Liver (tissue), 9 donors: ENCODE results near the gene SHROOM1. TPM values are rescaled to one million over a fixed set of nuclear protein-coding genes. Genes with fewer than 3 reads are reported as not detected.
"Not testable (repeated sequence)": the region's sequence is repeated elsewhere in the genome, so short reads cannot be mapped to it uniquely, and the experiment has no call there.

Experiments
- DNase-seq: peaks from one replicate; pipeline ENCODE4 v3.0.0-alpha.2; 2017; ENCODE audit warnings: low spot score
- H3K27ac ChIP-seq, 2 donors: one replicate each; pipeline ENCODE4 v1.7.0; 2013; ENCODE audit warnings: inconsistent platforms in 2 of 2, low read length in 2 of 2, control low read depth in 1 of 2, low read depth in 1 of 2, mild to moderate bottlenecking in 1 of 2
- H3K27me3 ChIP-seq, 4 donors: one replicate each; pipeline versions ENCODE4 v1.6.1 to v1.7.0; 2013; ENCODE audit warnings: low read length in 3 of 4, inconsistent platforms in 1 of 4, mild to moderate bottlenecking in 1 of 4, moderate library complexity in 1 of 4; ENCODE audit not compliant: control insufficient read depth in 4 of 4, insufficient read depth in 4 of 4
- H3K36me3 ChIP-seq, 4 donors: one replicate each; pipeline versions ENCODE4 v1.6.1 to v1.7.0; 2013; ENCODE audit warnings: low read length in 3 of 4, mild to moderate bottlenecking in 3 of 4, low read depth in 1 of 4, moderate library complexity in 1 of 4; ENCODE audit not compliant: control insufficient read depth in 4 of 4, insufficient read depth in 3 of 4
- H3K4me1 ChIP-seq, 4 donors: one replicate each; pipeline versions ENCODE4 v1.6.1 to v1.7.0; 2013; ENCODE audit warnings: low read length in 3 of 4, mild to moderate bottlenecking in 3 of 4, moderate library complexity in 1 of 4; ENCODE audit not compliant: control insufficient read depth in 4 of 4, insufficient read depth in 4 of 4
- H3K4me3 ChIP-seq, 3 donors: one replicate each; pipeline versions ENCODE4 v1.6.1 to v1.7.0; 2013; ENCODE audit warnings: low read length in 3 of 3, control low read depth in 1 of 3, low read depth in 1 of 3, mild to moderate bottlenecking in 1 of 3
- H3K9ac ChIP-seq, 2 donors: one replicate each; pipeline ENCODE4 v1.7.0; 2013; ENCODE audit warnings: low read length in 2 of 2, mild to moderate bottlenecking in 2 of 2, moderate library complexity in 2 of 2, control low read depth in 1 of 2, low read depth in 1 of 2
- H3K9me3 ChIP-seq, 4 donors: one replicate each; pipeline versions ENCODE4 v1.6.1 to v1.7.0; 2013; ENCODE audit warnings: low read length in 3 of 4; ENCODE audit not compliant: control insufficient read depth in 4 of 4
- EGR1 ChIP-seq, 2 donors: IDR thresholded peaks; 2 replicates each; pipeline ENCODE4 v1.6.1; 2016 to 2018; ENCODE audit warnings: antibody characterized with exemption in 2 of 2, low read depth in 2 of 2
- FOXA1 ChIP-seq: IDR thresholded peaks from 2 replicates; pipeline ENCODE4 v1.6.1; 2016; ENCODE audit warnings: antibody characterized with exemption
- FOXA2 ChIP-seq: IDR thresholded peaks from 2 replicates; pipeline ENCODE4 v1.6.1; 2016; ENCODE audit warnings: antibody characterized with exemption
- GABPA ChIP-seq, 2 donors: IDR thresholded peaks in 1 of 2; conservative IDR thresholded peaks in 1 of 2; 2 replicates each; pipeline ENCODE4 v1.6.1; 2016; ENCODE audit warnings: antibody characterized with exemption in 2 of 2, mild to moderate bottlenecking in 1 of 2, moderate library complexity in 1 of 2
- HNF4A ChIP-seq, 2 donors: conservative IDR thresholded peaks; 2 replicates each; pipeline ENCODE4 v1.6.1; 2016; ENCODE audit warnings: antibody characterized with exemption in 2 of 2, mild to moderate bottlenecking in 2 of 2
- HNF4G ChIP-seq: IDR thresholded peaks from 2 replicates; pipeline ENCODE4 v1.6.1; 2016; ENCODE audit warnings: antibody characterized with exemption
- JUND ChIP-seq, 2 donors: IDR thresholded peaks; 2 replicates each; pipeline ENCODE4 v1.6.1; 2016; ENCODE audit warnings: antibody characterized with exemption in 2 of 2
- MAX ChIP-seq: IDR thresholded peaks from 2 replicates; pipeline ENCODE4 v1.6.1; 2016; ENCODE audit warnings: antibody characterized with exemption
- RAD21 ChIP-seq, 2 donors: IDR thresholded peaks; 2 replicates each; pipeline ENCODE4 v1.6.1; 2016; ENCODE audit warnings: antibody characterized with exemption in 2 of 2, mild to moderate bottlenecking in 2 of 2
- RXRA ChIP-seq, 2 donors: IDR thresholded peaks; 2 replicates each; pipeline ENCODE4 v1.6.1; 2017 to 2018; ENCODE audit warnings: antibody characterized with exemption in 2 of 2, mild to moderate bottlenecking in 1 of 2
- SP1 ChIP-seq: IDR thresholded peaks from 2 replicates; pipeline ENCODE4 v1.6.1; 2018; ENCODE audit warnings: antibody characterized with exemption, mild to moderate bottlenecking
- TAF1 ChIP-seq: conservative IDR thresholded peaks from 2 replicates; pipeline ENCODE4 v1.6.1; 2016; ENCODE audit warnings: antibody characterized with exemption, mild to moderate bottlenecking
- YY1 ChIP-seq: IDR thresholded peaks from 2 replicates; pipeline ENCODE4 v1.6.1; 2016; ENCODE audit warnings: antibody characterized with exemption, mild to moderate bottlenecking
- WGBS: extraction: QIAGEN DNeasy Blood & Tissue Kit; methylation state at CpG from one replicate; pipeline ENCODE4 v1.1.7; 2013; 5-methylcytosine and 5-hydroxymethylcytosine counted together
- polyA plus RNA-seq, 2 donors: library from polyadenylated mRNA; stranded (reverse) in 1 of 2; unstranded in 1 of 2; fragments of 200-250 nt in 1 of 2; fragments of >200 nt in 1 of 2; fragmentation: Nextera tagmentation in 1 of 2; extraction: Ambion mirVana in 1 of 2; gene quantifications; one replicate each; pipeline versions ENCODE4 v1.2.1 to v1.2.3, GENCODE V29; 2013 to 2015
- total RNA-seq, 2 donors: library from RNA; depleted of rRNA; stranded (reverse); fragments of >200 nt; gene quantifications; one replicate each; pipeline ENCODE4 v1.2.3, GENCODE V29; 2014
- TF ChIP-seq, protein P1 (sequence below): IDR thresholded peaks from 2 replicates; pipeline ENCODE4 v1.6.1; 2016; ENCODE audit warnings: antibody characterized with exemption, mild to moderate bottlenecking
- donor health status: healthy.
- donor health status: healthy.
- donor health status: healthy.
- donor health status: healthy.
- donor health status: healthy.

Gene SHROOM1
- total and polyA plus RNA-seq, 4 donors: 6.1 to 28.5 (median 18.3) TPM

- H3K4me1 ChIP-seq: peaks cover 0 to 10% (median 0%) of the 10 kb centered on the region in 4 donors
- no peaks in the 10 kb centered on the region for H3K36me3 ChIP-seq
- no peaks in the 10 kb centered on the region for H3K27me3 ChIP-seq
- TF ChIP-seq, protein P1, sequence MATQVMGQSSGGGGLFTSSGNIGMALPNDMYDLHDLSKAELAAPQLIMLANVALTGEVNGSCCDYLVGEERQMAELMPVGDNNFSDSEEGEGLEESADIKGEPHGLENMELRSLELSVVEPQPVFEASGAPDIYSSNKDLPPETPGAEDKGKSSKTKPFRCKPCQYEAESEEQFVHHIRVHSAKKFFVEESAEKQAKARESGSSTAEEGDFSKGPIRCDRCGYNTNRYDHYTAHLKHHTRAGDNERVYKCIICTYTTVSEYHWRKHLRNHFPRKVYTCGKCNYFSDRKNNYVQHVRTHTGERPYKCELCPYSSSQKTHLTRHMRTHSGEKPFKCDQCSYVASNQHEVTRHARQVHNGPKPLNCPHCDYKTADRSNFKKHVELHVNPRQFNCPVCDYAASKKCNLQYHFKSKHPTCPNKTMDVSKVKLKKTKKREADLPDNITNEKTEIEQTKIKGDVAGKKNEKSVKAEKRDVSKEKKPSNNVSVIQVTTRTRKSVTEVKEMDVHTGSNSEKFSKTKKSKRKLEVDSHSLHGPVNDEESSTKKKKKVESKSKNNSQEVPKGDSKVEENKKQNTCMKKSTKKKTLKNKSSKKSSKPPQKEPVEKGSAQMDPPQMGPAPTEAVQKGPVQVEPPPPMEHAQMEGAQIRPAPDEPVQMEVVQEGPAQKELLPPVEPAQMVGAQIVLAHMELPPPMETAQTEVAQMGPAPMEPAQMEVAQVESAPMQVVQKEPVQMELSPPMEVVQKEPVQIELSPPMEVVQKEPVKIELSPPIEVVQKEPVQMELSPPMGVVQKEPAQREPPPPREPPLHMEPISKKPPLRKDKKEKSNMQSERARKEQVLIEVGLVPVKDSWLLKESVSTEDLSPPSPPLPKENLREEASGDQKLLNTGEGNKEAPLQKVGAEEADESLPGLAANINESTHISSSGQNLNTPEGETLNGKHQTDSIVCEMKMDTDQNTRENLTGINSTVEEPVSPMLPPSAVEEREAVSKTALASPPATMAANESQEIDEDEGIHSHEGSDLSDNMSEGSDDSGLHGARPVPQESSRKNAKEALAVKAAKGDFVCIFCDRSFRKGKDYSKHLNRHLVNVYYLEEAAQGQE: no peak
- no peak for TF ChIP-seq TAF1
- no peak for TF ChIP-seq HNF4G
- no peak for TF ChIP-seq FOXA1
- TF ChIP-seq JUND (IDR thresholded peaks at IDR 0.05): no peak
- no peak for TF ChIP-seq EGR1 (IDR thresholded peaks at IDR 0.05; ENCODE audit: low read depth in 2 of 2)
- no peak for TF ChIP-seq FOXA2
- no peak for TF ChIP-seq YY1
- TF ChIP-seq HNF4A (conservative IDR thresholded peaks at IDR 0.05): no peak
- WGBS: 94% methylated on average over 3 of the region's 3 CpGs
- H3K9me3 ChIP-seq: no peaks in the 10 kb centered on the region
- H3K4me3 ChIP-seq: no peak overlapping the region
- DNase-seq: no peak
- H3K9ac ChIP-seq: no peak overlapping the region
- no peak overlapping the region for H3K27ac ChIP-seq
These were observed 25.6 kb upstream of the SHROOM1 start for GRCh38 chr5:132856011-132856410.

GRCh38 chr5:132854992-132855391 is 24.5 kb upstream of the SHROOM1 start:
- not testable (repeated sequence) for H3K27me3 ChIP-seq, H3K9me3 ChIP-seq, DNase-seq, H3K4me3 ChIP-seq, H3K36me3 ChIP-seq
- TF ChIP-seq RXRA (IDR thresholded peaks at IDR 0.05) (peak; percentile 50 to 67), HNF4A (conservative IDR thresholded peaks at IDR 0.05) (peak; percentile 59 to 76), SP1 (peak; percentile 14)
- Histone ChIP-seq H3K4me1 (peaks cover 0 to 16% (median 3%) of the 10 kb centered on the region in 4 donors), H3K27ac (peak overlapping the region; percentile 64 to 84), H3K9ac (peak overlapping the region in 1 of 2 donors; percentile 47)
- 96% methylated on average over 5 of the region's 5 CpGs for WGBS

DNA sequence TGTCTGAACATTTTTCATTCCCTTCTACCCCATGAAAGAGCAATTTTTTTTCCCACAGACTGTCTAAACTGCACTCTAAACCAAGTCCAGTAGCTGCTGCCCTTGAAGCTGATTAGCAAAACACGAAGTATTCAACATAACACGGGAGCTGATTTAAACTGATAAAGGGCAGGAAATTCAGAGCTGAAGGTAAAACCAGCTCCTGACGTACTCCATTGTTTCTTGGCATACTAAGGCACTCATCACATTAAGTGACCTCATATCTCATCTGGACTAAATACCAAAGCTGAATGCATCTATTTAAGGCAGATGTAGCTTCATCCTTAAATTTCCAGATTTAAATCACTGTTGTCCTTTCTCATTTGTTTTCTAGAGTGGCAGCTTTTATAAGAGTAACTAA is 23.9 kb upstream of the SHROOM1 start:
- Histone ChIP-seq H3K27ac (peak overlapping the region; percentile 64 to 84), H3K36me3 (no peaks in the 10 kb centered on the region), H3K4me3 (no peak overlapping the region), H3K9me3 (no peaks in the 10 kb centered on the region), H3K27me3 (no peaks in the 10 kb centered on the region), H3K4me1 (peaks cover 0 to 23% (median 5%) of the 10 kb centered on the region in 4 donors), H3K9ac (peak overlapping the region in 1 of 2 donors; percentile 81)
- DNase-seq: no peak
- TF ChIP-seq RXRA (IDR thresholded peaks at IDR 0.05) (no peak), GABPA (IDR thresholded peaks at IDR 0.05 in 1 of 2, conservative IDR thresholded peaks at IDR 0.05 in 1 of 2) (no peak), HNF4A (conservative IDR thresholded peaks at IDR 0.05) (peak; percentile 53 to 62), MAX (no peak), HNF4G (no peak), JUND (IDR thresholded peaks at IDR 0.05) (no peak), RAD21 (IDR thresholded peaks at IDR 0.05) (peak in 1 of 2 donors; percentile 14)
- WGBS: 26% methylated on average over 3 of the region's 3 CpGs
